Measurements from ENCODE around the gene TRIP6.

The TRIP6 gene

DNA sequence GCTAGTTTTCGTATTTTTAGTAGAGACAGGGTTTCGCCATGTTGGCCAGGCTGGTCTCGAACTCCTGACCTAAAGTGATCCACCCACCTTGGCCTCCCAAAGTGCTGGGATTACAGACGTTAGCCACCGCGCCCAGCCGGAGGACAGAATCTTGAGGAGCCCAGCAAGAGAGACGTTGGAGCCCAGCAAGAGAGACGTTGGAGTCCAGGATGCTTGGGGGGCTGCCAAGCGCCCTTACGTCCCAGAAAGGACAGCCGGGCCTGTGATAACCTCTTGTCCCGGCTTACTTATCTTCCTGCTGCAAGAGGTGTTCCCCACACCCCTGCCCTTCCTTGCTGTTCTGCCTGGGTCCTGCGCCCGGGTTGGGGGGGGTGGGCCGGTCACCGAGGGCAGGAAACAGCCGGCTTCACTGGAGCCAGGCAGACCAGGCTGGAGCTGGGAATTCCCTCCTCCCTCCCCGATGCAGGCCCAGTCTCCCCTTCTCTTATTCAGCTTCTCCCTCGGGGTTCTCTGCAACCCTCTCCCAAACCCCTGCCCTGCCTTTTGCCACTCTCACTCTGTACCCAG, 38.0 kb upstream of the TRIP6 start:
- Histone ChIP-seq H3K79me2 (ENCODE audit: insufficient read depth, low read depth) (no peaks in the 10 kb centered on the region), H3K4me2 (no peak overlapping the region), H4K20me1 (ENCODE audit: insufficient read depth) (no peaks in the 10 kb centered on the region), H3K9ac (no peak overlapping the region), H3K4me1 (ENCODE audit: low read depth, poor library complexity, severe bottlenecking) (no peaks in the 10 kb centered on the region), H3K27me3 (ENCODE audit: insufficient read depth, low read depth) (peaks cover 72% of the 10 kb centered on the region), H3K27ac (no peak overlapping the region), H3K4me3 (IDR thresholded peaks at IDR 0.05; ENCODE audit: insufficient read depth, low read depth, low read length) (no peak overlapping the region), H3K36me3 (ENCODE audit: insufficient read depth) (no peaks in the 10 kb centered on the region), H2AFZ (ENCODE audit: low read depth) (no peak overlapping the region)
- TF ChIP-seq, protein P1, sequence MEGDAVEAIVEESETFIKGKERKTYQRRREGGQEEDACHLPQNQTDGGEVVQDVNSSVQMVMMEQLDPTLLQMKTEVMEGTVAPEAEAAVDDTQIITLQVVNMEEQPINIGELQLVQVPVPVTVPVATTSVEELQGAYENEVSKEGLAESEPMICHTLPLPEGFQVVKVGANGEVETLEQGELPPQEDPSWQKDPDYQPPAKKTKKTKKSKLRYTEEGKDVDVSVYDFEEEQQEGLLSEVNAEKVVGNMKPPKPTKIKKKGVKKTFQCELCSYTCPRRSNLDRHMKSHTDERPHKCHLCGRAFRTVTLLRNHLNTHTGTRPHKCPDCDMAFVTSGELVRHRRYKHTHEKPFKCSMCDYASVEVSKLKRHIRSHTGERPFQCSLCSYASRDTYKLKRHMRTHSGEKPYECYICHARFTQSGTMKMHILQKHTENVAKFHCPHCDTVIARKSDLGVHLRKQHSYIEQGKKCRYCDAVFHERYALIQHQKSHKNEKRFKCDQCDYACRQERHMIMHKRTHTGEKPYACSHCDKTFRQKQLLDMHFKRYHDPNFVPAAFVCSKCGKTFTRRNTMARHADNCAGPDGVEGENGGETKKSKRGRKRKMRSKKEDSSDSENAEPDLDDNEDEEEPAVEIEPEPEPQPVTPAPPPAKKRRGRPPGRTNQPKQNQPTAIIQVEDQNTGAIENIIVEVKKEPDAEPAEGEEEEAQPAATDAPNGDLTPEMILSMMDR (conservative IDR thresholded peaks at IDR 0.05; ENCODE audit: low read depth, low read length), result no peak

DNA sequence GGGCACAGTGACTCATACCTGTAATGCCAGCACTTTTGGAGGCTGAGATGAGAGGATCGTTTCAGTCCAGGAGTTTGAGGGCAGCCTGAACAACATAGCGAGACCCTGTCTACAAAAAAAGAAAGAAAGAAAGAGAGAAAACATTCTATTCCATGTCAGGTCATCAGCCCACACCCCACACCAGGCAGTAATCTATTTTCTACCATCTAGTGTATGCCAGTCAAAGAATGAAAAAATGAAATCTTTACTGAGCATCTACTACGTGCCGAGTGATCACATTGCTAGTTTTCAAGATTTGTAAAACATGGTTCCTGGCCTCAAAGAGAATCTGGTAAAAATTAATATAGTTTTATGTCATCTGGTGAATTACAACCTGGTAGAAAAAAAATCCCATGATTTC, 36.8 kb upstream of the TRIP6 start:
- Histone ChIP-seq H3K27me3 (ENCODE audit: insufficient read depth, low read depth) (peaks cover 65% of the 10 kb centered on the region), H3K4me2 (no peak overlapping the region), H3K36me3 (ENCODE audit: insufficient read depth) (no peaks in the 10 kb centered on the region), H3K9ac (no peak overlapping the region), H3K4me3 (IDR thresholded peaks at IDR 0.05; ENCODE audit: insufficient read depth, low read depth, low read length) (no peak overlapping the region), H3K4me1 (ENCODE audit: low read depth, poor library complexity, severe bottlenecking) (no peaks in the 10 kb centered on the region), H4K20me1 (ENCODE audit: insufficient read depth) (no peaks in the 10 kb centered on the region), H3K27ac (no peak overlapping the region), H2AFZ (ENCODE audit: low read depth) (no peak overlapping the region), H3K79me2 (ENCODE audit: insufficient read depth, low read depth) (no peaks in the 10 kb centered on the region)
- TF ChIP-seq, protein P1 (conservative IDR thresholded peaks at IDR 0.05; ENCODE audit: low read depth, low read length), result no peak

DNA sequence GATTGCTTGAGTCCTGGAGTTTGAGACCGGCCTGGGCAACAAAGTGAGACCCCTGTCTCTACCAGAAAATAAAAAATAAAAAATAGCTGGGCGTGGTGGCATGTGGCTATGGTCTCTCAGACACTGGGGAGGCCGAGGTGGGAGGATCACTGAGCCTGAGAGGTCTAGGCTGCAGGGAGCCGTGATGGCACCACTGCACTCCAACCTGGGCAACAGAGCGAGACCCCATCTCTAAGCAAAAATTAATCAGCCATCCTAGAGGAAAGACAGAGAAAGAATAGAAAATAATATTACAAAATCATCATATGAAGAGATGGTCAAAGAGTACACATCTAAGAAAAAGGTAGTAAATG, 34.9 kb upstream of the TRIP6 start:
- Histone ChIP-seq H2AFZ (ENCODE audit: low read depth) (no peak overlapping the region), H3K4me3 (IDR thresholded peaks at IDR 0.05; ENCODE audit: insufficient read depth, low read depth, low read length) (no peak overlapping the region), H4K20me1 (ENCODE audit: insufficient read depth) (no peaks in the 10 kb centered on the region), H3K4me1 (ENCODE audit: low read depth, poor library complexity, severe bottlenecking) (no peaks in the 10 kb centered on the region), H3K36me3 (ENCODE audit: insufficient read depth) (no peaks in the 10 kb centered on the region), H3K9ac (no peak overlapping the region), H3K27ac (no peak overlapping the region), H3K79me2 (ENCODE audit: insufficient read depth, low read depth) (no peaks in the 10 kb centered on the region), H3K27me3 (ENCODE audit: insufficient read depth, low read depth) (peaks cover 49% of the 10 kb centered on the region), H3K4me2 (no peak overlapping the region)
- TF ChIP-seq, protein P1 (conservative IDR thresholded peaks at IDR 0.05; ENCODE audit: low read depth, low read length), result no peak

DNA sequence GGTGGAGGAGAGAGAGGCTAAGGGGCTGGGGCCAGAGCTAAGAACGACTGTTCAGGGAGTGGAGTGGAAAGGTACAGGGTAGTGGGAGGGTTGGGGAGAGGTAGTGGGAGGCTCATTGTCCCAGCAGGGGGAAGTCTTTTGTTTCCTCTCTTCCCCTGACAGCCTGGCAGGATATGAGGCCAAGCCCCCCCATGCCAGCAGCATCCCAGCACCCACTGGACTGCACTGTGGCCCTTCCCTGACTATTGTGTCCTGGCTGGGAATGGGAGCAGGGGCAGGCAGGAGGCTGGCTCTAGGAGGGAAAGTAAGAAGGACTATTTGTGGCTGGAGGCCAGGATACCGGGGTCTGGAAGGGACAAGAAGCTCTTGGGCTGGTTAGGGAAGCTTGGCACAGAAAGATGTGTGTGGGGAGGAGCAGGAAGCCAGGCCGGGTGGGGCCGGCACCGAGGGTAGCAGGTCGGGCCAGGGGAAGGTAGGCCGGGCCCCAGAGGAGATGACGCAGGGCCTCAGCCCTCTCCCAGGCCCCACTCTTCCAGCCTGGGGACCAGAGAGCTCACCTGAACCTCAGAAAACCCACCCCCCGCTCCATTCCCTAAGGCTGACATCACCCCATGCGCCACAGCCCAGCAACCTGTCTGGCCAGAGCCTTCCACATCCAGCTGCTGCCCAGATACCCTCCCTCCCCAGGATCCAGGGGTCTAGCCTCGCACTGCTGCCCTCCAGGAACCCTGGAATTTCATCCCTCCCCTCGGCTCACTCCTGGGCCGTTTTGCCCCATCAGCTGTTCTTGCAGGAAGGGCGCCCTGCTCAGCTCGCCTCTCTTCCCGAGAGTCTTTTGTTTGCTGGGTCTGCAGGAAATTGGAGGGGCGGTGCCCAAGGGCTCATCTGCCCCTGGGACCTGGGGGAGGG, 31.0 kb upstream of the TRIP6 start:
- Histone ChIP-seq H4K20me1 (ENCODE audit: insufficient read depth) (no peaks in the 10 kb centered on the region), H3K27ac (no peak overlapping the region), H2AFZ (ENCODE audit: low read depth) (no peak overlapping the region), H3K4me3 (IDR thresholded peaks at IDR 0.05; ENCODE audit: insufficient read depth, low read depth, low read length) (no peak overlapping the region), H3K79me2 (ENCODE audit: insufficient read depth, low read depth) (no peaks in the 10 kb centered on the region), H3K9ac (no peak overlapping the region), H3K36me3 (ENCODE audit: insufficient read depth) (no peaks in the 10 kb centered on the region), H3K27me3 (ENCODE audit: insufficient read depth, low read depth) (peaks cover 17% of the 10 kb centered on the region; the same call in 1 of the 2 replicates), H3K4me1 (ENCODE audit: low read depth, poor library complexity, severe bottlenecking) (no peaks in the 10 kb centered on the region), H3K4me2 (no peak overlapping the region)
- TF ChIP-seq, protein P1 (conservative IDR thresholded peaks at IDR 0.05; ENCODE audit: low read depth, low read length), result no peak
